ENCODE measurements around the gene ZFYVE1. TPM values are rescaled to one million over a fixed set of nuclear protein-coding genes. Genes with fewer than 3 reads are reported as not detected.

ZFYVE1 gene
- total and polyA plus RNA-seq, 2 of the 13 experiments (the other 11 are each of a cell fraction or from before 2014, with no cell fraction given) = 2.6 to 5.3 TPM

DNA sequence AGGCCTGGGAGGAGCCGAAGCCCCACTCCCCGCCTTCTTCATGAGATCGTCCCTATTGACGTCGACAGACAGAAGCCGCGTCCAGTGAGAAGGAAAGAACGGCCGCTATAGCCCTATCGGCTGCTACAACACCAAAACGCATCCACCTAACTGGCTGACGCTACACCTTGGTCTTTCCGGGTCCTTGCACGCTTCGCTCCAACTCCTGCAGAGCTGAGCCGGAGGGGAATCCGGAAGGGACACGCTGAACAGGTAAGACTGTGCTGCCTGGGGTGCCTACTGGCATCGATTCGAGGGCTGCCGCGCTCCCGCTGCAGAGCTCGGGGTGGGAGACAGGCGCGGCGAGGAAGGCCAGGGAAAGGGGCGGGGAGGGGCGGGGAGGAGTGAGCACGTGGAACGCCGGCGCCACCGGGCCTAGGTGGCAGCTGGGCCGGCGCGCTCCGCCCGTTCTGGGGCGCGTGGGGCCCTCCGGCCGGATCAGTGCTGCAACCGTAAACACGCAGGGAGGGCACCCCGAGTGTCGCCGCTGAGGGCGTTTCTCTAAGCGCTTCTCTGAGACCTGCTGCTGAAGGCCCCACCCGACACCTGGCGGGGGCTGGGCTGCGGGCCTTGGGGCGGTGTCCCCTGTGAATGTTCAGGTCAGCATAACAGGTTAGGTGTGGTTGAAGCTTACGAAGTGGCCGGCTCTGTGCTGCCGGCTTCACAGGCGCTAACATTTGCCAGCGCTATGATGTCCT, 100.4 kb downstream of the ZFYVE1 start, which contains the start of gene DCAF4 (continued):
- TF ChIP-seq HOMEZ (CRISPR knock-in tag; IDR thresholded peaks at IDR 0.05; ENCODE audit: low read depth) (0 out of 2 replicates have a peak, but pooled peaks have one; percentile 6), RBFOX2 (IDR thresholded peaks at IDR 0.05; ENCODE audit: low read depth, low read length) (peak; percentile 73), IRX3 (CRISPR knock-in tag; IDR thresholded peaks at IDR 0.05; ENCODE audit: borderline replicate concordance, low read depth) (0 out of 2 replicates have a peak, but pooled peaks have one; percentile 40), TEF (CRISPR knock-in tag; IDR thresholded peaks at IDR 0.05) (no peak), YEATS2 (CRISPR knock-in tag; IDR thresholded peaks at IDR 0.05; ENCODE audit: borderline replicate concordance) (peak; percentile 40; the same call in 1 of the 2 replicates), ZNF773 (CRISPR knock-in tag; IDR thresholded peaks at IDR 0.05; ENCODE audit: borderline replicate concordance) (no peak), RAD21 (CRISPR knock-in tag; IDR thresholded peaks at IDR 0.05) (no peak), PCBP1 (IDR thresholded peaks at IDR 0.05; ENCODE audit: borderline replicate concordance, low read depth, low read length) (0 out of 2 replicates have a peak, but pooled peaks have one; percentile 22), ZNF746 (CRISPR knock-in tag; IDR thresholded peaks at IDR 0.05) (no peak), GLI4 (CRISPR knock-in tag; IDR thresholded peaks at IDR 0.05; ENCODE audit: borderline replicate concordance) (peak; percentile 66; the same call in 1 of the 2 replicates), ZZZ3 (CRISPR knock-in tag; IDR thresholded peaks at IDR 0.05; ENCODE audit: borderline replicate concordance) (peak; percentile 83), ARHGAP35 (CRISPR knock-in tag; IDR thresholded peaks at IDR 0.05; ENCODE audit: borderline replicate concordance) (peak; percentile 77; the same call in 1 of the 2 replicates), ADNP (CRISPR knock-in tag; IDR thresholded peaks at IDR 0.05) (no peak), KAT7 (CRISPR knock-in tag; IDR thresholded peaks at IDR 0.05; ENCODE audit: borderline replicate concordance) (peak; percentile 65; the same call in 1 of the 2 replicates), IKZF4 (CRISPR knock-in tag; IDR thresholded peaks at IDR 0.05; ENCODE audit: borderline replicate concordance, low read depth, not compliant biosample characterization) (peak; percentile 62), FOXO1 (CRISPR knock-in tag; IDR thresholded peaks at IDR 0.05) (0 out of 2 replicates have a peak, but pooled peaks have one; percentile 23), HIVEP1 (CRISPR knock-in tag; IDR thresholded peaks at IDR 0.05) (no peak), ZNF260 (CRISPR knock-in tag; IDR thresholded peaks at IDR 0.05; ENCODE audit: borderline replicate concordance, low read depth) (no peak), ZBTB8A (CRISPR knock-in tag; IDR thresholded peaks at IDR 0.05; ENCODE audit: borderline replicate concordance, low read depth) (0 out of 2 replicates have a peak, but pooled peaks have one; percentile 28), ZNF563 (CRISPR knock-in tag; IDR thresholded peaks at IDR 0.05) (peak; percentile 87)
- TF ChIP-seq, protein P1, sequence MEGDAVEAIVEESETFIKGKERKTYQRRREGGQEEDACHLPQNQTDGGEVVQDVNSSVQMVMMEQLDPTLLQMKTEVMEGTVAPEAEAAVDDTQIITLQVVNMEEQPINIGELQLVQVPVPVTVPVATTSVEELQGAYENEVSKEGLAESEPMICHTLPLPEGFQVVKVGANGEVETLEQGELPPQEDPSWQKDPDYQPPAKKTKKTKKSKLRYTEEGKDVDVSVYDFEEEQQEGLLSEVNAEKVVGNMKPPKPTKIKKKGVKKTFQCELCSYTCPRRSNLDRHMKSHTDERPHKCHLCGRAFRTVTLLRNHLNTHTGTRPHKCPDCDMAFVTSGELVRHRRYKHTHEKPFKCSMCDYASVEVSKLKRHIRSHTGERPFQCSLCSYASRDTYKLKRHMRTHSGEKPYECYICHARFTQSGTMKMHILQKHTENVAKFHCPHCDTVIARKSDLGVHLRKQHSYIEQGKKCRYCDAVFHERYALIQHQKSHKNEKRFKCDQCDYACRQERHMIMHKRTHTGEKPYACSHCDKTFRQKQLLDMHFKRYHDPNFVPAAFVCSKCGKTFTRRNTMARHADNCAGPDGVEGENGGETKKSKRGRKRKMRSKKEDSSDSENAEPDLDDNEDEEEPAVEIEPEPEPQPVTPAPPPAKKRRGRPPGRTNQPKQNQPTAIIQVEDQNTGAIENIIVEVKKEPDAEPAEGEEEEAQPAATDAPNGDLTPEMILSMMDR (CRISPR knock-in tag; IDR thresholded peaks at IDR 0.05) = no peak
- TF ChIP-seq, protein P2, sequence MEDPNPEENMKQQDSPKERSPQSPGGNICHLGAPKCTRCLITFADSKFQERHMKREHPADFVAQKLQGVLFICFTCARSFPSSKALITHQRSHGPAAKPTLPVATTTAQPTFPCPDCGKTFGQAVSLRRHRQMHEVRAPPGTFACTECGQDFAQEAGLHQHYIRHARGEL (CRISPR knock-in tag; IDR thresholded peaks at IDR 0.05) = no peak
- TF ChIP-seq, protein P3, sequence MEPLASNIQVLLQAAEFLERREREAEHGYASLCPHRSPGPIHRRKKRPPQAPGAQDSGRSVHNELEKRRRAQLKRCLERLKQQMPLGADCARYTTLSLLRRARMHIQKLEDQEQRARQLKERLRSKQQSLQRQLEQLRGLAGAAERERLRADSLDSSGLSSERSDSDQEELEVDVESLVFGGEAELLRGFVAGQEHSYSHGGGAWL (CRISPR knock-in tag; IDR thresholded peaks at IDR 0.05) = peak; percentile 86; the same call in 1 of the 2 replicates
- TF ChIP-seq, protein P4, sequence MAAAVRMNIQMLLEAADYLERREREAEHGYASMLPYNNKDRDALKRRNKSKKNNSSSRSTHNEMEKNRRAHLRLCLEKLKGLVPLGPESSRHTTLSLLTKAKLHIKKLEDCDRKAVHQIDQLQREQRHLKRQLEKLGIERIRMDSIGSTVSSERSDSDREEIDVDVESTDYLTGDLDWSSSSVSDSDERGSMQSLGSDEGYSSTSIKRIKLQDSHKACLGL (CRISPR knock-in tag; IDR thresholded peaks at IDR 0.05) = peak; percentile 93; the same call in 1 of the 2 replicates

Measured in HepG2 (cell line).